Measurements from ENCODE around the gene NDNF. TPM values are rescaled to one million over a fixed set of nuclear protein-coding genes. Genes with fewer than 3 reads are reported as not detected.
A peak's percentile ranks its signal among the peaks of the same experiment; 100 is the strongest.

Gene NDNF
- total and polyA plus RNA-seq, 2 donors (not counting 1 experiment from before 2014, with no cell fraction given): not detected

GRCh38 chr4:121112530-121112929, 40.2 kb upstream of the NDNF start:
- Mint-ChIP-seq H3K4me1 (no peaks in the 10 kb centered on the region), H3K9me3 (ENCODE audit: insufficient read depth) (no peaks in the 10 kb centered on the region), H3K27me3 (peaks cover 7% of the 10 kb centered on the region), H3K27ac (no peak overlapping the region), H3K4me3 (no peak overlapping the region)
- Histone ChIP-seq H3K36me3 (replicated peaks in 1 of 2; ENCODE audit: control extremely low read depth in 1 of 2, control insufficient read depth in 1 of 2, extremely low read depth in 1 of 2, insufficient read depth in 2 of 2, low read length in 1 of 2) (no peaks in the 10 kb centered on the region), H3K4me2 (replicated peaks; ENCODE audit: low read depth, low read length, poor library complexity, severe bottlenecking) (no peak overlapping the region), H3K79me2 (ENCODE audit: control insufficient read depth, insufficient read depth, low read length) (no peaks in the 10 kb centered on the region), H3K4me3 (ENCODE audit: control extremely low read depth in 1 of 5, extremely low read depth in 1 of 5, insufficient read depth in 1 of 5, low read depth in 2 of 5, low read length in 4 of 5) (no peak overlapping the region), H2AFZ (ENCODE audit: insufficient read depth, low read depth, low read length, poor library complexity, severe bottlenecking) (no peak overlapping the region), H3K27ac (ENCODE audit: low read length in 2 of 2) (no peak overlapping the region), H4K20me1 (ENCODE audit: control insufficient read depth, insufficient read depth, low read length, poor library complexity, severe bottlenecking) (no peaks in the 10 kb centered on the region), H3K9ac (ENCODE audit: low read length) (no peak overlapping the region), H3K4me1 (ENCODE audit: control insufficient read depth in 2 of 2, insufficient read depth in 2 of 2, low read length in 2 of 2) (no peaks in the 10 kb centered on the region), H3K27me3 (replicated peaks in 1 of 4; ENCODE audit: control extremely low read depth in 1 of 4, control insufficient read depth in 3 of 4, insufficient read depth in 4 of 4, low read length in 3 of 4) (peaks cover 0 to 3% (median 1%) of the 10 kb centered on the region in 4 experiments), H3K9me3 (ENCODE audit: control extremely low read depth in 1 of 3, control insufficient read depth in 2 of 3, insufficient read depth in 1 of 3, low read length in 2 of 3) (no peaks in the 10 kb centered on the region)
- intact Hi-C loops (cut with micrococcal nuclease): no loop called here
- TF ChIP-seq EZH2 (IDR thresholded peaks at IDR 0.05; ENCODE audit: borderline replicate concordance, insufficient read depth, low read depth, low read length, poor library complexity, severe bottlenecking) (no peak), CTCF (IDR thresholded peaks at IDR 0.05) (peak; percentile 54)
- ChIA-PET POLR2A (no interaction called here), CTCF (no interaction called here)
- ATAC-seq (ENCODE audit: low read depth) (no peak), DNase-seq (no peak)

GRCh38 chr4:121108557-121108956, 36.2 kb upstream of the NDNF start:
- H3K9me3 Mint-ChIP-seq (ENCODE audit: insufficient read depth): no peaks in the 10 kb centered on the region
- no peaks in the 10 kb centered on the region for H3K79me2 ChIP-seq (ENCODE audit: control insufficient read depth, insufficient read depth, low read length)
- H2AFZ ChIP-seq (ENCODE audit: insufficient read depth, low read depth, low read length, poor library complexity, severe bottlenecking): no peak overlapping the region
- H3K36me3 ChIP-seq (replicated peaks in 1 of 2; ENCODE audit: control extremely low read depth in 1 of 2, control insufficient read depth in 1 of 2, extremely low read depth in 1 of 2, insufficient read depth in 2 of 2, low read length in 1 of 2): no peaks in the 10 kb centered on the region
- 100% methylated on average over 1 of the region's 2 CpGs for WGBS (ENCODE audit: insufficient coverage)
- H3K9me3 ChIP-seq (ENCODE audit: control extremely low read depth in 1 of 3, control insufficient read depth in 2 of 3, insufficient read depth in 1 of 3, low read length in 2 of 3): no peaks in the 10 kb centered on the region
- peaks cover 16% of the 10 kb centered on the region for H3K27me3 Mint-ChIP-seq
- no peak overlapping the region for H3K27ac ChIP-seq (ENCODE audit: low read length in 2 of 2)
- H3K4me3 Mint-ChIP-seq: no peak overlapping the region
- no peaks in the 10 kb centered on the region for H3K4me1 Mint-ChIP-seq
- TF ChIP-seq EZH2 (IDR thresholded peaks at IDR 0.05; ENCODE audit: borderline replicate concordance, insufficient read depth, low read depth, low read length, poor library complexity, severe bottlenecking) (no peak), CTCF (IDR thresholded peaks at IDR 0.05) (no peak)
- no peaks in the 10 kb centered on the region for H3K4me1 ChIP-seq (ENCODE audit: control insufficient read depth in 2 of 2, insufficient read depth in 2 of 2, low read length in 2 of 2)
- intact Hi-C loops (cut with micrococcal nuclease): no loop called here
- no peak overlapping the region for H3K27ac Mint-ChIP-seq
- H3K4me2 ChIP-seq (replicated peaks; ENCODE audit: low read depth, low read length, poor library complexity, severe bottlenecking): no peak overlapping the region
- no peak for ATAC-seq (ENCODE audit: low read depth)
- no peak overlapping the region for H3K9ac ChIP-seq (ENCODE audit: low read length)
- no peaks in the 10 kb centered on the region for H4K20me1 ChIP-seq (ENCODE audit: control insufficient read depth, insufficient read depth, low read length, poor library complexity, severe bottlenecking)
- peaks cover 0 to 6% (median 1%) of the 10 kb centered on the region in 4 experiments for H3K27me3 ChIP-seq (replicated peaks in 1 of 4; ENCODE audit: control extremely low read depth in 1 of 4, control insufficient read depth in 3 of 4, insufficient read depth in 4 of 4, low read length in 3 of 4)
- no peak for DNase-seq
- POLR2A ChIA-PET: no interaction called here
- no peak overlapping the region for H3K4me3 ChIP-seq (ENCODE audit: control extremely low read depth in 1 of 5, extremely low read depth in 1 of 5, insufficient read depth in 1 of 5, low read depth in 2 of 5, low read length in 4 of 5)
- CTCF ChIA-PET: no interaction called here
